ENCODE results near the gene CFTR.

Gene CFTR

DNA sequence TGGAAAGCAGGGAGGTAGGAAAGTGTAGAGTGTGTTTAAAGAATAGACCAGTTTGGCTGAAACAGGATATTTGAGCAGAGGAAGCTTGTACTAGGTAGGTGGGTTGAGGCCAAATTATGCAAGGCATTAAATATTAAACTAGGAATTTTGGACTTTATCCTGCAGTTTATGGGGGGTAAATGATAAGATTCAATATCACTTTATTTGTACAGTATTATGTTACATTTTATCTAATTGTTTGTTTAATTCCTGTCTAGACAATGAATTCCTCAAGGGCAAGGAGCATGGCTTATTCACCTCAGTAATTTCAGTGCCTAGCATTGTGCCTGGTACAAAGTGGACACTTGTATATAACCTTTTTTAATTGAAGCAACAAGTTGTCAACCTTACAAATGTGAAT lies 125.9 kb downstream of the CFTR start:
- Mint-ChIP-seq H3K27me3 (ENCODE audit: low read depth) (no peaks in the 10 kb centered on the region), H3K36me3 (ENCODE audit: low read depth) (no peaks in the 10 kb centered on the region), H3K9me3 (no peaks in the 10 kb centered on the region), H3K4me1 (no peaks in the 10 kb centered on the region), H3K27ac (no peak overlapping the region), H3K4me3 (no peak overlapping the region)
- TF ChIP-seq, protein P1, sequence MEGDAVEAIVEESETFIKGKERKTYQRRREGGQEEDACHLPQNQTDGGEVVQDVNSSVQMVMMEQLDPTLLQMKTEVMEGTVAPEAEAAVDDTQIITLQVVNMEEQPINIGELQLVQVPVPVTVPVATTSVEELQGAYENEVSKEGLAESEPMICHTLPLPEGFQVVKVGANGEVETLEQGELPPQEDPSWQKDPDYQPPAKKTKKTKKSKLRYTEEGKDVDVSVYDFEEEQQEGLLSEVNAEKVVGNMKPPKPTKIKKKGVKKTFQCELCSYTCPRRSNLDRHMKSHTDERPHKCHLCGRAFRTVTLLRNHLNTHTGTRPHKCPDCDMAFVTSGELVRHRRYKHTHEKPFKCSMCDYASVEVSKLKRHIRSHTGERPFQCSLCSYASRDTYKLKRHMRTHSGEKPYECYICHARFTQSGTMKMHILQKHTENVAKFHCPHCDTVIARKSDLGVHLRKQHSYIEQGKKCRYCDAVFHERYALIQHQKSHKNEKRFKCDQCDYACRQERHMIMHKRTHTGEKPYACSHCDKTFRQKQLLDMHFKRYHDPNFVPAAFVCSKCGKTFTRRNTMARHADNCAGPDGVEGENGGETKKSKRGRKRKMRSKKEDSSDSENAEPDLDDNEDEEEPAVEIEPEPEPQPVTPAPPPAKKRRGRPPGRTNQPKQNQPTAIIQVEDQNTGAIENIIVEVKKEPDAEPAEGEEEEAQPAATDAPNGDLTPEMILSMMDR (IDR thresholded peaks at IDR 0.05; ENCODE audit: unreplicated experiment in 3 of 3), result no peak

DNA sequence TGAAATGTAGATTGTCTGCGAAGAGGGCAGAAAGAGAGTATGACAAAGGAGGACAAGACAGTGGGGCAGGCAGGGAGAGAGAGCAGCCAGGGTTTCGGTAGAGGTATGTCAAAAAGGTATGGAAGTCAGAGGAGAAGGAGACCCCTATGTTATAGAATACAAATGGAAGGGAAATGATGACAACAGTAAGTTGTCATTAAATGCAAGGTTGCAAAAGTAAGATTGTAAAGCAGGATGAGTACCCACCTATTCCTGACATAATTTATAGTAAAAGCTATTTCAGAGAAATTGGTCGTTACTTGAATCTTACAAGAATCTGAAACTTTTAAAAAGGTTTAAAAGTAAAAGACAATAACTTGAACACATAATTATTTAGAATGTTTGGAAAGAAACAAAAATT lies 126.3 kb downstream of the CFTR start:
- Mint-ChIP-seq H3K4me1 (no peaks in the 10 kb centered on the region), H3K27ac (no peak overlapping the region), H3K27me3 (ENCODE audit: low read depth) (no peaks in the 10 kb centered on the region), H3K4me3 (no peak overlapping the region), H3K9me3 (no peaks in the 10 kb centered on the region), H3K36me3 (ENCODE audit: low read depth) (no peaks in the 10 kb centered on the region)
- TF ChIP-seq, protein P1 (IDR thresholded peaks at IDR 0.05; ENCODE audit: unreplicated experiment in 3 of 3), result no peak

DNA sequence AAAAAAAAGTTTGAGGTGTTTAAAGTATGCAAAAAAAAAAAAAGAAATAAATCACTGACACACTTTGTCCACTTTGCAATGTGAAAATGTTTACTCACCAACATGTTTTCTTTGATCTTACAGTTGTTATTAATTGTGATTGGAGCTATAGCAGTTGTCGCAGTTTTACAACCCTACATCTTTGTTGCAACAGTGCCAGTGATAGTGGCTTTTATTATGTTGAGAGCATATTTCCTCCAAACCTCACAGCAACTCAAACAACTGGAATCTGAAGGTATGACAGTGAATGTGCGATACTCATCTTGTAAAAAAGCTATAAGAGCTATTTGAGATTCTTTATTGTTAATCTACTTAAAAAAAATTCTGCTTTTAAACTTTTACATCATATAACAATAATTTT lies 130.6 kb downstream of the CFTR start:
- no peaks in the 10 kb centered on the region for H3K9me3 Mint-ChIP-seq
- no peak overlapping the region for H3K4me3 Mint-ChIP-seq
- TF ChIP-seq, protein P1 (IDR thresholded peaks at IDR 0.05; ENCODE audit: unreplicated experiment in 3 of 3), result no peak
- H3K36me3 Mint-ChIP-seq (ENCODE audit: low read depth), result no peaks in the 10 kb centered on the region
- no peaks in the 10 kb centered on the region for H3K27me3 Mint-ChIP-seq (ENCODE audit: low read depth)
- H3K4me1 Mint-ChIP-seq, result no peaks in the 10 kb centered on the region
- H3K27ac Mint-ChIP-seq, result no peak overlapping the region

DNA sequence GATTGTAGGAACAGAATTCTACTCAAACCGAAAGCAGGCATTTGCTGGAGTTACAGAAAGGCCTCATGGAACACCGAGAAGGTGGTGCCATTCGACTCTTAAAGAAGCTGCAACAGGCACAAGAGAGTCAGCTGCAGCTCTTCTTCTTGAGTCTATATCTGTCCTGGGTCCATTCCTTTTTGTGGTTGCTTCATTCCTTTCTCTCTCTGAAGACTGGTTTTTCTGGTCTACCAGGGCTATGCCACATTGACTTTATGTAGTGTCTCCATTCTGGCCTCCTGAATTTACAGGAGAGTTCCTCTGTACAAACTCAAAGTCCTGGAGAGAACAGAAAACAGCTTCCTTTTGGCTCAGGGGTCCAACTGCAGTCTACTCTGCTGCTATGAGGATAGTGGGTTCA lies 132.8 kb downstream of the CFTR start:
- TF ChIP-seq, protein P1 (IDR thresholded peaks at IDR 0.05; ENCODE audit: unreplicated experiment in 3 of 3), result no peak
- no peaks in the 10 kb centered on the region for H3K36me3 Mint-ChIP-seq (ENCODE audit: low read depth)

DNA sequence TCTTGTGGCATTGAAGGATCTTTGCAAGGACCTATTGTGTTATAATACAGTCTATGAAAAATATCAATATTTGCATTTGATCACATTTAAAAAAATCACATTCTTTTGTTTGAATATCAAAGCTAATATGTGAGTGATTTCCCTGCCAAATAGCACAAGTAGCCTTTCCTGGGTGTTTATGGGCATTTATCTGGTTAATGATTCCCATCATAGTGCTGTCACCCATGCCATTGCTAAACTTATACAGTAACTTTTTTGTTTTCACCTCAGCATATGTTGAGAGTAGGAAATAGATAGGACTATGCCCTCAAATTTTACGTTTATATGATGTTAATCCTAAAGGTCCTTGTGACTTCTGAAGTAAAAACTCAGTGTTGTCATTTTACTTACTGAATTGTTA lies 136.9 kb downstream of the CFTR start:
- Mint-ChIP-seq H3K27me3 (ENCODE audit: low read depth) (no peaks in the 10 kb centered on the region), H3K27ac (peak overlapping the region in 2 of 3 experiments; percentile 22 to 33), H3K4me3 (no peak overlapping the region), H3K9me3 (no peaks in the 10 kb centered on the region), H3K4me1 (peaks cover 4% of the 10 kb centered on the region), H3K36me3 (ENCODE audit: low read depth) (no peaks in the 10 kb centered on the region)
- TF ChIP-seq, protein P1 (IDR thresholded peaks at IDR 0.05; ENCODE audit: unreplicated experiment in 3 of 3), result no peak

More for the DNA sequence above, 132.8 kb downstream of the CFTR start:
- Mint-ChIP-seq H3K27ac (no peak overlapping the region), H3K27me3 (ENCODE audit: low read depth) (no peaks in the 10 kb centered on the region), H3K4me3 (no peak overlapping the region), H3K9me3 (no peaks in the 10 kb centered on the region), H3K4me1 (no peaks in the 10 kb centered on the region)

DNA sequence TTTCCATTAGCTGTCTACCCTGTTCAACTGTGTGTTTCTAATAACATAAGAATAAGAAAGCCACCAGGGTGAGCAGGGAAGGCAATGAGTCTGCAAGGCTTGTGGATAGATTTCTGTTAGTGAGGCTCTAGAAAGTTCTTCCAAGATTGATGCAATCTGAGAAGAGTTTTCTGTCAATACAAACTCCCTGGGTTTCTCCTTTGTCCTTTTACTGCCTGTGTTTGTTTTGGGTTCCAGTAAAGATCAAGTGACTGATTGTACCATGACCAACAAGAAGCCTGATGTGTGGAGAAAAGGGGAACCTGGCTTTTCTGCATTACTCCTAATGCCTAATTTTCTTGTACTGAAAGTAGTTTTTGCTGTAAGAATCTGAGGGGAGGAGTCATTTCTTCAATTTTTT lies 139.9 kb downstream of the CFTR start:
- Mint-ChIP-seq H3K27me3 (ENCODE audit: low read depth) (no peaks in the 10 kb centered on the region), H3K9me3 (no peaks in the 10 kb centered on the region), H3K4me1 (peaks cover 4% of the 10 kb centered on the region), H3K27ac (no peak overlapping the region), H3K4me3 (no peak overlapping the region), H3K36me3 (ENCODE audit: low read depth) (no peaks in the 10 kb centered on the region)
- TF ChIP-seq, protein P1 (IDR thresholded peaks at IDR 0.05; ENCODE audit: unreplicated experiment in 3 of 3), result no peak
